Measurements from ENCODE around the gene KIAA1614.
A peak's percentile ranks its signal among the peaks of the same experiment; 100 is the strongest.

KIAA1614 gene, protein sequence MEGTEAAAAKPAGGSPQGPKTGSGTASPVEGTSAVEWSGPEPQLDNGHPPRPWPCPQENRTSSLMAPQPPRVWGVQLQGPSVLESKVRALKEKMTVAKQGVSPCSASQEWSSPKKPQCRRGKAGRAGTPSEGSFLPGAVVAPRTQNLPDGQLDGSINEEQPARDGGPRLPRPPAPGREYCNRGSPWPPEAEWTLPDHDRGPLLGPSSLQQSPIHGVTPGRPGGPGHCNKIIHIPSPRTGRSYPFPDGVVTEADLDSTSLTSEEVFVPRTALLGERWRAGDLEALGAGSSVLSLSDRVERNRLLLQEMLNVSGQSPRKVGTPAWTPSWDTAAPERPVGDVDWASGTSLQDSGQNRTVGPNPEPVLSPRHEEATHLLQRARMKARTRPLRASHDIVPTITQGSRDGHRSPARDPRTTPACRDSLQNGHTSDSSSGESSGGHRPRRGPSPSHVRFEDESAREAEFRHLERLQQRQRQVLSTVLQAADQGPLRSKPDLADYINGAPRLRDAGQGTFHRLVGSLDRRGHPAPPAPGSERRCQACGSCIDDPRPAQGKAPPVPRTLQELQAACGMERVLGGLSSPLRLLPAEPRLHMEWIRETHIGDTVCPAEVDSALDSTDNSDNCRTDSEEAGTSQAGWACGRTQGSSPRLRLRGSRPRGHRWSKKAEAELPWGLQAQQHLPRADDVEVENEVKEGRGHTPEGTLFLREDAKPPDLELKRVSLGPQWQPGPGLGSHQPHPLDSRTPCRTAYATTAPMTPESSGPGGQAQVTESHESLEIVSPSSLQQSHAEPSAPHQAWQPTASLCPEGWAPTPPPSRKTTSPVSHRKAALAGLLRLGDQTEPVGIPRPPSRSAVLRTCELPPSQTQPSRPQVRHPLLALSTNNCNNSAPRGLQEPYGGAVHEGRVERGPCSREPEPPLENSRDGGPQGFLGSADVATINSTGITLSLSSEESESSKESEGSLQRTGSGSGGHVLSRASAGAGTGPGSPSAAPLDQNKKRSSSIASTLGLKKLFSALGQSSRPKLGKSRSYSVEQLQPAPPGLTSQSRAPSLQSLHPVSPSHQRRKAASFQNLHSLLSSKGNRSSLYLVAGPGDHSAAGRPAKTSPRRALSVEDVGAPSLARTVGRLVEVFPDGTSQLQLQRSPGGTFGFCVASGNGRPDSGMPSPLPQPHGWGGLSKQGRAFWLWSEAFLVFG

DNA sequence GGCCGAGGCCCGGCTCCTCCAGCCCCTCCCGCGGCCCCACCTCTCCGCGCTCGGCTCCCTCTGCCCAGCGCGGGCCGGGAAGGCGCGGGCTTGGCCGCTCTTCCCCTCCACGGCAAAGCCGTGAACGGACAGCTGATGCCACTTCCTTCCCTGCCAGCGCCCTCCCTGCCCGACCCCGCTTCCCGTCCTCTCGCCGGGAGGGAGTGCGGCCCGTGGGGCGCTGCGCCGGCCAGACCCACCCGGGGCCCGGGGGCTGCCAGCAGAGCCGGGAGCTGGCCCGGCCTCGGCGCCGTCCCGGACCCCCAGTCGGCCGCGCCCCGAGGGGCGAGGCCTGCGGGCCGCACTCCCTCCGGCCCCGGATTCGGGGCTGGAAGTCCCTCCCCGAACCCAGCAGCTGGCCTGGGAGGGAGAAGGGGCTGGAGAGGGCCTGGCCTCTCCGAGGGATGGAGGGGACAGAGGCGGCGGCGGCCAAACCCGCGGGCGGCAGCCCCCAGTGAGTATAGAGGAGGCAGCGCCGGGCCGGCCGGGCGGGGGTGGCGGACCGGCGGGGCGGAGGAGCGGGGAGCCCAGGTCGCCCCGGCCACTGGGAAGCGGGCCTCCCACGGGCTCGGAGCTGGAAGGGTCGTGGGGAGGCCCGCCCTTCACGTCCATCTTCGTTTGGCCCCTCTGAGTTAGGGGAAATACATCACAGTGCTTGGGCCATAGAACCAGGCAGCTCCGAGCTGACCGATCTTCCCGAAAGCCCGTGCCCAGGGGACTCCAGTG is at the start of gene KIAA1614:
TSS of gene KIAA1614 (plus strand) at position 97 of the 765 bp plus-strand sequence. CDS start at position 444, 347 bp downstream.
- H3K36me3 ChIP-seq, result no peaks in the 10 kb centered on the region
- H3K4me1 ChIP-seq, result peaks cover 21% of the 10 kb centered on the region
- no peak for TF ChIP-seq Cebpa-rat (IDR thresholded peaks at IDR 0.05)
- no peaks in the 10 kb centered on the region for H3K9me3 ChIP-seq
- H4K20me1 ChIP-seq, result peaks cover 21% of the 10 kb centered on the region
- peak within 1 kb of the TSS; percentile 69 for H3K4me3 ChIP-seq
- H3K27me3 ChIP-seq, result peaks cover 89% of the 10 kb centered on the region
- H3K27ac ChIP-seq, result no peak within 1 kb of the TSS
- H3K4me2 ChIP-seq, result peak within 1 kb of the TSS; percentile 98
- peak within 1 kb of the TSS; percentile 60 for H3K9ac ChIP-seq

DNA sequence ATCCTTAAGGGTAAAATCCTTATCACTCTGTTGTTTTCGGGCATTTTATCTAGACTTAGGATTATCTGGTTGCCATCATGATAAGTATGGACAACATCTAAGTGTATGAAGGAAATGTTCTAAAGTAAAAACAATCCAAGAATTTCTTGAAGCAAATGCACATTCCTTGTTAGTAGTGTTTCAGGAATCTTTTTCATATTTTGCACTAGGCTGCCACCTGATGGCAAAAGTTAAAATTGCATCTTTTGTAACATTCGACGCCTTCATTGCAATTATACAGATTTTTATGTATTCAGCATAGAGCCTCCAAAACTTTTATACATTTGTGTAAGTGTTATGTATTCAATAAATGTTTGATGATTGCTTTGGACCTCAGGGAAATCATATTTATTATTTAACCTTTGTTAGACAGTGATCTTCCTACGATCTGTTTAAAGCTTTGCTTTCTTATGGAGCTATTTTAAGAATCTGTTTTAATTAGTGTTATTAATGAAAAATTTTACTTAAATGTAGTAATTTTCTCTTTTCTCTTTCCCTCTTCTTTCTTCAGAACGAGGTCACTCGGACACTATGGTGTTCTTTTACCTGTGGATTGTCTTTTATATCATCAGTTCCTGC is 49.4 kb upstream of the KIAA1614 start:
- no peak overlapping the region for H3K9ac ChIP-seq
- no peak overlapping the region for H3K4me3 ChIP-seq
- H3K27me3 ChIP-seq, result no peaks in the 10 kb centered on the region
- TF ChIP-seq Cebpa-rat (IDR thresholded peaks at IDR 0.05), result no peak
- H4K20me1 ChIP-seq, result no peaks in the 10 kb centered on the region
- no peak overlapping the region for H3K27ac ChIP-seq
- H3K4me2 ChIP-seq, result no peak overlapping the region
- no peaks in the 10 kb centered on the region for H3K36me3 ChIP-seq
- H3K4me1 ChIP-seq, result no peaks in the 10 kb centered on the region
- no peaks in the 10 kb centered on the region for H3K9me3 ChIP-seq

DNA sequence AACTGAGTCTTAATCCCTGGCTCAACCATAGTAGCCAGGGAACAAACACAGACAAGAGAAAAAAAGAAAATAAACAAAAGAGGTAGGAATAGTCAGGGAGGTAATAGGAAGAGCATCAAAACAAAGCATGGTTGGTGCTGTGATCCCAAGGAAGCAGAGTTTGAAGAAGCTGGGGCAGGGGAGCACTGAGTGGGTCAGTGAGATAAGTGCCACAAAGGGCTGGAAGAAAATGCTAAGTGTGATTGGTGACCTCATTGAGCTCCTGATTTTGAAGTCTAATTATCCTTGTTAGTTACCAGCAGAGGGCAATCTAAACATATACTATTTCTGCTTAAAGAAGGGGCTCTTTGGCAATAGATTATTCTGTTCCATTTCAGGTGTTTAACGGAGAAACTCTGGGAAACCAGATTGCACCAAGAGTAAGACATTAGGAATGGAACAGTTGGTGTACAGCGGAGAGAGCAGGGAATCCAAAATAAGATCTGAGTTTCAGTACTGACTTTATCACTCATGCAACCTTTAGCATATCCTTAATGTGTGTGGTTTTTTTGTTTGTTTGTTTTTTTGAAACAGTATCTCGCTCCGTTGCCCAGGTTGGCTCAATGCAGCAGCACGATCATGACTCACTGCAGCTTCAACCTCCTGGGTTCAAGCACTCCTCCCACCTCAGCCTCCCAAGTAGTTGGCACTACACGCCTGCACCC is 30.7 kb upstream of the KIAA1614 start:
- TF ChIP-seq Cebpa-rat (IDR thresholded peaks at IDR 0.05), result no peak
- H3K9me3 ChIP-seq, result no peaks in the 10 kb centered on the region
- H3K27ac ChIP-seq, result no peak overlapping the region
- H3K4me3 ChIP-seq, result no peak overlapping the region
- no peaks in the 10 kb centered on the region for H3K27me3 ChIP-seq
- H4K20me1 ChIP-seq, result no peaks in the 10 kb centered on the region
- H3K36me3 ChIP-seq, result 0 out of 2 replicates have a peak, but pooled peaks cover 5% of the 10 kb centered on the region
- no peaks in the 10 kb centered on the region for H3K4me1 ChIP-seq
- no peak overlapping the region for H3K4me2 ChIP-seq
- H3K9ac ChIP-seq, result no peak overlapping the region

DNA sequence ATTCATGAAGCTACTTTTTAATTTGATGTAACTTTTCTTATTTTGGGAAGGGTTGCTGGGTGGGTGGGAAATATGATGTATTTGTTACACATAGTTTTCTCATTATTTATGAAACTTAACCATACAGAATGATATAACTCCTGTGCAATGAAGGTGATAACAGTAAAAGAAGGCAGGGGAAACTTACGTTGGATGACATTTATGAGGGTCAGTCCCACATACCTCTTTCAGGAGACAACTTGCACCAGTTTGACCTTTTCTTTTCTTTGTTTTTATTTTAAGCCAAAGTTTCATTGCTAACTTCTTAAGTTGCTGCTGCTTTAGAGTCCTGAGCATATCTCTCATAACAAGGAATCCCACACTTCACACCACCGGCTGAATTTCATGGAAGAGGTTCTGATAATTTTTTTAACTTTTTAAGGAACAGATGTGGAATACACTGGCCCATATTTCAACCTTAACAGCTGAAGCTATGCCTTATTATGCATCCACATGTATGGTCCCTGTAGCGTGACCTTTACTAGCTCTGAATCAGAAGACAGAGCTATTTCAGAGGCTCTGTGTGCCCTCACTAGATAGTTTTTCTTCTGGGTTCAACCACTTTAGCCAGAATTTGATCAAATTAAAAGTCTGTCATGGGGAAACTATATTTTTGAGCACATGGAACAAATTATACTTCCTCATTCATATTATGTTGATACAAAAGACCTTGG is 28.0 kb upstream of the KIAA1614 start:
- H3K4me3 ChIP-seq, result no peak overlapping the region
- no peaks in the 10 kb centered on the region for H3K27me3 ChIP-seq
- H4K20me1 ChIP-seq, result no peaks in the 10 kb centered on the region
- peaks cover 9% of the 10 kb centered on the region; the same call in 1 of the 2 replicates for H3K36me3 ChIP-seq
- H3K4me2 ChIP-seq, result no peak overlapping the region
- H3K9ac ChIP-seq, result no peak overlapping the region
- no peak overlapping the region for H3K27ac ChIP-seq
- H3K4me1 ChIP-seq, result peaks cover 8% of the 10 kb centered on the region
- H3K9me3 ChIP-seq, result no peaks in the 10 kb centered on the region
- TF ChIP-seq Cebpa-rat (IDR thresholded peaks at IDR 0.05), result no peak

DNA sequence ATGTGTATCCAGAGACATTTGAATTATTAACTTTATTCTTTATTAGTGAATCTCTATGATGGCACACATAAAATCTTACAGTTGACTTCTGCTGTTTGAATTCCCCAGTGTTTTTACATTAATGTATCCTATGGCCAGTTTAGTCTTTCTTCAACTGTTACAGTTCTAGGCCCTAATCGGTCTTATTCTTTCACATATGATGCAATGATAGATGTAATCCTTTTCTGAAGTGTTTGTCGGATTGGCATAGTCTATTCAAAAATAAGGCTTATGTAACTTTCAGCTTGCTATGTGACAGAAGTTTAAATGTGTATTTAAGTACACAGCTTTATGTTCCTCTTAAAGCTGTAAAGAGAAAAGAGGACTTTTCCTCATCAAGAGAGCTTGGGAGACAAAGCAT is 26.4 kb upstream of the KIAA1614 start:
- no peak for TF ChIP-seq Cebpa-rat (IDR thresholded peaks at IDR 0.05)
- Histone ChIP-seq H3K27me3 (no peaks in the 10 kb centered on the region), H4K20me1 (no peaks in the 10 kb centered on the region), H3K9me3 (no peaks in the 10 kb centered on the region), H3K4me2 (no peak overlapping the region), H3K36me3 (peaks cover 9% of the 10 kb centered on the region; the same call in 1 of the 2 replicates), H3K4me3 (no peak overlapping the region), H3K4me1 (peaks cover 8% of the 10 kb centered on the region), H3K27ac (no peak overlapping the region), H3K9ac (no peak overlapping the region)

DNA sequence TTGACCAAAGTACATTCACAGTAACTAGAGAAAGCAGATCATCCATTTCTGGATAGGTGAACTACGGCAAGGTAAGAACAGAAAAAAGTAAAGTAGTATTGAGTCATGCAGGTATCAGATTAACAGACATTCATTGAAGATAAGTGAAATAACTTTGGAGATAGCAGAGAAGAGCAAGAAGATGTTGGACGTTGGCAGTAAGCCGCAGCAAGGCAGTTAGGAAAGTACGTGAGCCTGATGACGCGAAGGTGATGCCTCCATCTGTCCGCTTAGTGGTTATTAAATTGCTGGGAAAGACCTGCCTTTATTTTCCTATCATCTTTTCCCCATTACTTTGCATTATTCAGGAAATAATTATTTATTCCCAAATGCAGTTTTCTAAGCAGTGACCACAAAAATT is 24.9 kb upstream of the KIAA1614 start:
- Histone ChIP-seq H3K4me2 (no peak overlapping the region), H3K9ac (no peak overlapping the region), H3K4me3 (no peak overlapping the region), H3K27me3 (no peaks in the 10 kb centered on the region), H3K27ac (no peak overlapping the region), H3K4me1 (peaks cover 8% of the 10 kb centered on the region), H4K20me1 (no peaks in the 10 kb centered on the region), H3K9me3 (no peaks in the 10 kb centered on the region), H3K36me3 (peaks cover 9% of the 10 kb centered on the region; the same call in 1 of the 2 replicates)
- no peak for TF ChIP-seq Cebpa-rat (IDR thresholded peaks at IDR 0.05)

DNA sequence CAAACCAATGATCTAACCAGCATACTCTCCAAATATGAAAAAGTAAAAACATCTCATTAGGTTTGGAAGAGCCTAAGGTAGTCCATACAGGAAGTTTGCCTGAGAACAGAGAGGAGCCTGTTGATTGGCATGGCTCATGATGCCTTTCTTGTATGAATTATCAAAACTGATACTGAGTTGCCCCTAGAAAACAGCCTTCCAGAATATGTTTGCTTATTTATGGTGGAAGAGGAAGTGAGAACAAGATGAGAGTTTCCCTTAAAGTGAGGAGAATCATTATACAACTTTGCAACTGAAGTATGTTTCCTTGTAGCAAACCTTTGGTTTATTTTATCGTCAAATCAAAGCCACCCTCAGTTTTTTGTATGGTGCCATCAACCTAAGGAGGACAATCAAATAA is 23.8 kb upstream of the KIAA1614 start:
- TF ChIP-seq Cebpa-rat (IDR thresholded peaks at IDR 0.05), result no peak
- Histone ChIP-seq H3K4me2 (peak overlapping the region; percentile 19; the same call in 1 of the 2 replicates), H3K4me1 (peaks cover 17% of the 10 kb centered on the region), H3K36me3 (peaks cover 8% of the 10 kb centered on the region; the same call in 1 of the 2 replicates), H3K9ac (no peak overlapping the region), H4K20me1 (no peaks in the 10 kb centered on the region), H3K9me3 (no peaks in the 10 kb centered on the region), H3K27me3 (no peaks in the 10 kb centered on the region), H3K4me3 (no peak overlapping the region), H3K27ac (no peak overlapping the region)

DNA sequence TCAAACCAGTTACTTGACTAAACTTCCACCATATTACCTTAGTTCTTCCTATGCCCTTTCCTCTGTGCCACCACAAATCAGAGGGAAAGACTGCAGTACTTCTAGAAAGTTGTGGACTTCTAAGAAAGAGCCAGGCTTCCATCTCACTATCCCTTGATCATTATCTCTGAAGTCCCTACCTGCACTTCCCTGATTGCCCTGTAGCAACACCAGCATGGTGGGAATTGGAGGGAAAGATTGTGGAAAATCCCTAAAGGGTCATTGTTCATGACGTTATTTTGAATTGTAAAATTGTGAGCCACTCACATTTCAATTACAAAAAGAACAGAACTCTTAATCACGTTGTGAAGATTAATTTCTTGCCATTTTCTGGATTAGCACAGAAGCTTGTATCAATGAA is 23.4 kb upstream of the KIAA1614 start:
- Histone ChIP-seq H3K9ac (no peak overlapping the region), H3K27ac (no peak overlapping the region), H3K4me2 (peak overlapping the region; percentile 19; the same call in 1 of the 2 replicates), H3K9me3 (no peaks in the 10 kb centered on the region), H4K20me1 (no peaks in the 10 kb centered on the region), H3K36me3 (peaks cover 4% of the 10 kb centered on the region; the same call in 1 of the 2 replicates), H3K4me1 (peaks cover 21% of the 10 kb centered on the region), H3K27me3 (no peaks in the 10 kb centered on the region), H3K4me3 (no peak overlapping the region)
- TF ChIP-seq Cebpa-rat (IDR thresholded peaks at IDR 0.05), result no peak
